GM21390 (cell line): ENCODE data around the gene TGFBR2.

Experiments used
- ATAC-seq: cut with Tn5 transposase; IDR thresholded peaks from one replicate; pipeline ENCODE4 v1.9.1; 2021; ENCODE audit not compliant: unreplicated experiment

The TGFBR2 gene

DNA sequence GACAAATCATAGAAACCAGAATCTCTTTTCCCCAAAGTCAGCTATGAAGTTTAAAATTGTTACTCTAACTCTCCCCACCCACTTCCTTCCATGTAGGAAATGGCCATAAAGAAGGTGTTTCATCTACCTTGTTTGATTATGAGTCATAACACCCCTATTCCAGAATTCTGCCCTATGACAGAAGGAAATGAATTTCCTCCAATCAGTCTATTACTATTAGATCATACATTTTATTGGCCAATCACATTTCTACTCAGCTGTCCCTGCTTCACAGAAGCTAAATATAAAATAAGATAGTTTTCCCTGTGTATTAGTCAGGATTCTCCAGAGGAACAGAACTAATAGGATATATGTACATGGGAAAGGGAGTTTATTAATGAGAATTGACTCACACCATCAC is 102.1 kb downstream of the TGFBR2 start:
- no peak for ATAC-seq

- no peak for ATAC-seq
Measured at GRCh38 chr3:30710017-30710416, 103.6 kb downstream of the TGFBR2 start.

DNA sequence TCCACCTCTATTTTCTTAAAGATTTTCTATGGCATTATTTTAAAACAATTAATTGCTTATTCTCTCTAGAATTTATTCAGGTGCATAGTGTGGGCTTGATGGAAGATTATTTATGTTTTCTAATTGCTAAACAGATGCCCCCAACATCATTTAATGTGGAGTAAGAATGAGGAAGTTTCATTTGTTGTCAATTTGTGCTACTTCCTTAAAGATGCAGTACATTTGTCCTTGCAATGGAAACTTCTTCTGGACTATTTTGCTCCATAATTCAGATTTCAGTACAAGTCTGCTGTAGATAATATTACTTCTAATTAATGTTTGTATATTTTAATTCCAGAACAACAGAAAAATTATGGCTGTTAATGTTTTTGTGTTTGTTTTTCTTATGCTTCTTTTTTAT is 104.8 kb downstream of the TGFBR2 start:
- ATAC-seq = no peak

DNA sequence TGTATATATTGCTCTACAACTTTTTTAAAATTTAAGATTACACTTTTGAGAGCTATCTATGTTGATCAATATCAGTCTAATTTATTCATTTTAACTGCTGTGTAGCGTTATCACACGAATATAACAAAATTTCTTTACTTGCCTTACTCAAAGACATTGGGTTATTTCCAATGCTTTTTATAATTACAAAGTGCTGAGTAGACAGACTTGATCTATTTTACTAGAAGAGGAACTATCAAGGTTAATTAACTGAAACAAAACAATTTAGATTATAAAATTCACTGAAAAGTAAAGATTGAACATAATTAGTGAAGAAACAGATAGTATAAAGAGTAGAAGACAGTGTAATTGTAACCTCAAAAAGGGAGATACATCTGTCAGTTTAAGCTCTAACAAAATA is 105.5 kb downstream of the TGFBR2 start:
- no peak for ATAC-seq

- ATAC-seq = no peak
Measured at GRCh38 chr3:30712991-30713390, 106.6 kb downstream of the TGFBR2 start.

- ATAC-seq = no peak
Measured at GRCh38 chr3:30713885-30714503, 107.6 kb downstream of the TGFBR2 start.

GRCh38 chr3:30719536-30719935 is 113.1 kb downstream of the TGFBR2 start:
- ATAC-seq = no peak

DNA sequence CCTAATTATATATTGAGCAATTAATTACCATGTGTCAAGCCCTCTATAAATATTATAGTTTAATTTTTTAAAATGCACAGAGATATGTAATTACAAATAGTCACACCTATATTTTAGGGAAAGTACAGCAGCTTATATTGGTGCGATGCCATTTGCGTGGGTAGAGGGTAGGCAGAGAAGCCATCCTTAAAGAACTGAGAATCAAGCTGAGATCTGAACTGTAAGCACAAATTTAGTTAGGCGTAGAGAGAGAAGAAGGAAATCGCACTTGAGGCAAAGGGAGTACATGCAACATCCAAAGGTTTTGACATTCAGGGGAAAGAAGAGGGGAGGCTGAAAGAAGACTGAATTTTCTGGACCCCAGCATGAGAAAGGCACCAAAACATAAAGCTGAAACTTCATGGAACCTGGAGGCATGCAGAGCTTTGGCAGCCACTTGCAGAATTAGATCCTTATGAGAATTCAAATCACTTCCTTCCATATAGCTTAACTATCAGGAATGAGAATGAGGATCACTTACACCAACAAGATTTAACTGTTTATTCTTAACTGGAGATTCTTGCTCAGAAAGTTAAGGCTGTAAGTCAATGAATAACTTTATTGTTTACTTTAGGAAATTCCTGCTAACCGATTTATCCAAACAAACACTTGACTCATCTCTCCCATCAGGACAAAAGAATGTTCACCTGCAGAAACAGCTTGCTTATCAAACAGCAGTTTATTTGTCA is 114.3 kb downstream of the TGFBR2 start:
- ATAC-seq = no peak

GRCh38 chr3:30721314-30721634 is 114.9 kb downstream of the TGFBR2 start:
- ATAC-seq = no peak

DNA sequence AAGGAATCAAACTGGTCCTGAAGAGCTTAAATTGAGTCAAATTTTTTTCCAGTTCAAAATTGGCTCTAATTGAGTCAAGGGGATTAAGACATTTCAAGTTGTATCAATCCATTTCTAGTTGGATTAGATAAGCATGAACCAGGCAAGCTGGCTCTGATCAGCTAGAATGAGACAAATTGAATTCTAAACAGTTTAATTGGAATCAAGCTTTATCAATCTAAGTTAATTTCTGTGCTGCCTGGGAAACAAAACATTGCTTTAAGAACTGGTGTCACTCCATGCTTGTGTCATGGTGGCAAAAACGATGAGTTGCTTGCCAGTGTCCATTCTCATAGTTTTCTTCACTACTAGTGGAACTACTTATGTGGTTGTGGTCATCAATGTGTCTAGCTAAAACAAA is 116.8 kb downstream of the TGFBR2 start:
- no peak for ATAC-seq

DNA sequence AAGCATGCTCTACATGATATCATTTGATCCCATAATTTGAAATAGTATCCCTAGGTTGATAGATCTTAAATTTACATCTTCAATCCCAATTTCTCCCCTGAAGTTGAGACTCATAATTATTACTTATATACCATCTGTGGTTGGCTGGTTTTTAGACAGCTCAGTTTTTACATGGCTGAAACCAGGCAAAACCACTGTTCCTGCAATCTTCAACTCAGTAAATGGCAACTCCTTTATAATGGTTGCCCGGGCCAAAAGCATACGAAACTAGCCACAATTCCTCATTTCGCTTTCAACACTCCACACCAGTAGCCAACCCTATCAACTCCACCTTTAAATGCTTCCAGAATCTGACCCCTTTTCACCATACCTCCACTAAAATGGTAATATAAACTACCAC is 118.5 kb downstream of the TGFBR2 start:
- ATAC-seq = no peak

DNA sequence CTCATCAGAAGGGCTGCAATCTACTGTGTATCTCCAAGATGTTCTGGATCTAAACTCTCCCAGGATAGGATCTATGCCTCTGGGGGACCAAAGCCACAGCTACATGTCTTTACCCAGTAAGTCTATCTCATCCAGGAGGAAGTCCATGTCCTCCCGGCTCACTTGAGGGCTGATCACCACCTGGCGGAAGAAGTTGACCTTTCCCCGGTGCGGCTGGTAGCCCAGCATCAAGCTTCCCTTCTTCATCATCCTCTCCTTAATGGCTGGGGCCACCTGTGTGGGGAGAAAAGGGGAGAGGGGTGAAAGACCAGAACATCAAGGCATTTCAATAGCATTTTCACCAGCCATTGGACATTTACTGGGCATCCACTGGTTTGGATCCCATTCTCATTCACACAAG is 121.7 kb downstream of the TGFBR2 start:
- ATAC-seq = no peak

DNA sequence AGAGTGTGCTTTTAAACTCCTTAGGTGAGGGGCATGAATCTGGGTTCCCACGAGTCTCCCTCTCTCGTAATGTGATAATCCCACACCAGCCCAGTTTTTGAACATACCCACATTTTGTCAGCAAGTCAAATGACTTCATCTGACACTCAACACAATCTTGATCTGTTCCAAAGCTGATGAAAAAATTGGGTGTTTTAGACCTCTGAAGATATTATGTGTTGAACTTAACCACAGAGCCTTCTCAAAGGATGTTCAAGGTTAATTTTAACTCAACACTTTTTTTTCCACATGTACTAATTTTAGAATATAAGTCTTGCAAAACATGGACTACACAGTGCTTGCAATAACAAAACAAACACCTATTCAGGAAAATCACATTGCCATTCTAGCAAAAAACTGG is 123.1 kb downstream of the TGFBR2 start:
- ATAC-seq = no peak

DNA sequence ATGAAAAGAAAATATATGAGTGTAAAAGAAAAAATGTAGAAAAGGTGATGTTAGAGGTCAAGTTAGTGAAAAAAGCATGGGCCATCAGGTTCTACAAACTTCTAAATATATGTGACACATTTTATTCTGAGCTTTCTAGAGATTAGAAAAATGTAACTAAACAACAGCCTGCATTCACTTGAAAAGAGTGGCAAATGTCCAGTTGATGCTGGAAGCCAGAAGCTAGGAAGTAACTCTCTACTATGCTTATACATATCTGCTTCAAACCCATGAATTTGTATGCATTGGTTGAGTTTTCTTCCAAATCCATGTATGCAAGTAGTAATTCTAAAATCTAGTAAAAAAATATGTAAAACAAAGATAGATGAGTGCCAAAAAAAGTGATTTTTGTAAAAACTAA is 123.5 kb downstream of the TGFBR2 start:
- ATAC-seq = no peak

- no peak for ATAC-seq
Measured at GRCh38 chr3:30730967-30731366, 124.6 kb downstream of the TGFBR2 start.

- no peak for ATAC-seq
Measured at GRCh38 chr3:30733209-30733608, 126.8 kb downstream of the TGFBR2 start.

DNA sequence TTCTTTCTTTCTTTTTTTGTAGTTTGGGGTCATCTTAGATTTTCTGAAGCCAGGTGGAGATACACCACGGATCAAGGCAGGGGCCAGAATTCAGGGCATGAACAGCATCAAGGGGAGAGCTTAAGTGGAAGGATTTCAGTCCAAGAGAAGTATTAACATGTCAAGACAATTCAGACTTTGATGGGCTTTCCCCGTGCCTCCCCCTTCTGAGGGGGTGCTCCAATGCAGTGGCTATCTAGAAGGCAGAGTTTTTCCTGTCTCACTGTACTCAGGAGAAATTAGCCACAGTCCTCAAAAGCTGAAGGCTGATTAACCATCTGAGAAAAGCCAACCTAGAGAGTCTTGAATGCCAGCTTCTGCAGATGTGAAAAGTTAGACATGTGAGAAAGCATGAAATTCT is 127.3 kb downstream of the TGFBR2 start:
- no peak for ATAC-seq

- no peak for ATAC-seq
Measured at GRCh38 chr3:30737743-30738499, 131.5 kb downstream of the TGFBR2 start.

GRCh38 chr3:30738605-30739004 is 132.2 kb downstream of the TGFBR2 start:
- no peak for ATAC-seq

- no peak for ATAC-seq
Measured at GRCh38 chr3:30741889-30742288, 135.5 kb downstream of the TGFBR2 start.

DNA sequence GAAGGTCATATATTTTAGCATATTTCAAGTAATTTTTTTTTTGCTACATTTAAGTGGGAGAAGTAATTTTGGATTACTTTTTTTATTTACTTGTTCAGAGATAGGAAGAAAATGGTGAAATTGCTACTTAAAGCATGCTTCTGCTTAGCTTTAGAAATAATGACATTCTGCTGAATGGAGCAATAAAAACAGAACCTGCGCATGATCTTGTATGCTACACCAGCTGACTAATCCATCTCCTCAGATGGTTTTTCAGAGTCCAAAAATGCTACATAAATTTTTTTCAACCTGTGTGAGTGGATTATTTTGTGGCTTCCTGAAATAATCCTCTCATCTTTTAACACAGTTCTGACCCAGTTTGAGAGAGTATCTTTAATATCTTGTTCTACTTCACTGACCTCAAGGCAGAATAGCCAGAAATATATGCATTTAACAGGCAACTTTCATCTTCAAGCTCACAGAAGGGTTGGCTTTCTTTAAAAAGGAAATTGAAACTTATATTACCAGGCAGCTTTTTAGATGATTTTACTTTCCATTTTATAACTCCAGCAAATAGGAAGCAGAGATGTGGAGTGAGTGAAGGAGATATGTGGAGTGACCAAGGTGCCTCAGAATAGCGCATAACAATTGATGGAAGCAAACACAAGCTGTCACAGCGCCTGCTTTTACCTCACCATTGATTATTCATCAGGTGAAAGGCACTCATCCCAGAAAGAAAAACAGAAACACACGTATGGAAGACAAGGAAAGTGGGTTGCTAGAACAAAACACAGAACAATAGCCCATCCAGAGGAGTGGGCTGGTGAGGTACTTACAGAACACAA is 136.6 kb downstream of the TGFBR2 start:
- ATAC-seq = no peak
